ENCODE measurements around the gene ADGRE1. TPM values are rescaled to one million over a fixed set of nuclear protein-coding genes. Genes with fewer than 3 reads are reported as not detected.
A peak's percentile ranks its signal among the peaks of the same experiment; 100 is the strongest.

ADGRE1 gene
- total RNA-seq, 1 donor from 2014 or later = not detected

DNA sequence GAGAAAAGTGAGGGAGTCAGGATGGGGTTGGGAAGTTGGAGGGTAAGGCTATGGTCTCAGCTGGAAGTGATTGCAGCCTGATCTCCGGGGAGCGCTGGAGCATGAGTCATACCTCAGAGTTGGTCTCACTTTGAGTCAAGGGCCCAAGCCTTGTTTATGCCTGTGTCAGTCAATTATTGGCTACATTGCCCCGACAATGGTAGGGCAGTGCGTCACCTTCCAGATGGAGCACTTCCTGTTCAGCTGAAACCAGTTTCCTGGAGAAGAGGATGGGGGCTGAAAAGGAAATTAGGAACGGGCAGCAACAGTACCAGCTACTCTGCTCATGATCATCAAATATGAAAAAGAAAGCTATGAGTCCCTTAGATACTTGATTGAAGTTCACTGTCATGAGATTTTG lies 60.4 kb downstream of the ADGRE1 start:
- TF ChIP-seq, protein P1, sequence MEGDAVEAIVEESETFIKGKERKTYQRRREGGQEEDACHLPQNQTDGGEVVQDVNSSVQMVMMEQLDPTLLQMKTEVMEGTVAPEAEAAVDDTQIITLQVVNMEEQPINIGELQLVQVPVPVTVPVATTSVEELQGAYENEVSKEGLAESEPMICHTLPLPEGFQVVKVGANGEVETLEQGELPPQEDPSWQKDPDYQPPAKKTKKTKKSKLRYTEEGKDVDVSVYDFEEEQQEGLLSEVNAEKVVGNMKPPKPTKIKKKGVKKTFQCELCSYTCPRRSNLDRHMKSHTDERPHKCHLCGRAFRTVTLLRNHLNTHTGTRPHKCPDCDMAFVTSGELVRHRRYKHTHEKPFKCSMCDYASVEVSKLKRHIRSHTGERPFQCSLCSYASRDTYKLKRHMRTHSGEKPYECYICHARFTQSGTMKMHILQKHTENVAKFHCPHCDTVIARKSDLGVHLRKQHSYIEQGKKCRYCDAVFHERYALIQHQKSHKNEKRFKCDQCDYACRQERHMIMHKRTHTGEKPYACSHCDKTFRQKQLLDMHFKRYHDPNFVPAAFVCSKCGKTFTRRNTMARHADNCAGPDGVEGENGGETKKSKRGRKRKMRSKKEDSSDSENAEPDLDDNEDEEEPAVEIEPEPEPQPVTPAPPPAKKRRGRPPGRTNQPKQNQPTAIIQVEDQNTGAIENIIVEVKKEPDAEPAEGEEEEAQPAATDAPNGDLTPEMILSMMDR (IDR thresholded peaks at IDR 0.05; ENCODE audit: insufficient read depth, low read length, severe bottlenecking) = no peak
- FAIRE-seq (no peak), DNase-seq (ENCODE audit: low read depth) (peak; percentile 21)
- H3K4me3 ChIP-seq (ENCODE audit: low read depth, low read length) = no peak overlapping the region
- H3K27me3 ChIP-seq (ENCODE audit: control insufficient read depth, insufficient read depth, low read length) = no peaks in the 10 kb centered on the region
- H3K36me3 ChIP-seq (ENCODE audit: control insufficient read depth, insufficient read depth, low read length) = no peaks in the 10 kb centered on the region

DNA sequence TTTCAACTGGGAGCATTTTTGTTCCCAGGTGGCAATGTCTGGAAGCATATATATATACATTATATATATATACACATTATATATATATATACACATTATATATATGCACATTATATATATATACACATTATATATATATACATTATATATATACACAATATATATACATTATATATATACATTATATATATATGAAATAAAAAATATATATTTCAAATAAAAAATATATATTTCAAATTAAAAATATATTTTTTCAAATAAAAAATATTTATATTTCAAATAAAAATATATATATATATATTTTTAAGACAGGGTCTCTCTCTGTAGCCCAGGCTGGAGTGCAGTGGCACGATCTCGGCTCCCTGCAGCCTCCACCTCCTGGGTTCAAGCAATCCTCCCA lies 61.5 kb downstream of the ADGRE1 start:
- no peak for DNase-seq (ENCODE audit: low read depth)

DNA sequence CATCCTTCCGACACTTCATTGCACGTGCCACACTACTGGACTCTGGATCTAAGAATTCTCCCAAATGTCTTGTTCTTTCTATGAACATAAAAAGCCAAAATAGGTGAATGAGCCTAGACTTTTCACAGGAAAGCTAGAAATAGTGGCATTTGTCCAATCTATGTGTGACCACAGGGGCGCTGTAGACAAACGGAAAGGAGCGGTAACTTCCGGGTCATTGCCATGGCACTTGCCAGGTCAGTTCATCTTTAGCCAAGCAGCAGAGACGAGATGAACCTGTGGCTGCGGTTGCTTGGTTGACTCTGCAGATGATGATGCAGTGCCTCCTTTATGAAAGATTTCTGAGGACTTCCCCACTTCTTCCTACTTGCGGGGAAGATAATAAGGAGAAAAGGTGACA lies 65.6 kb downstream of the ADGRE1 start:
- TF ChIP-seq, protein P1 (IDR thresholded peaks at IDR 0.05; ENCODE audit: insufficient read depth, low read length, severe bottlenecking) = no peak
- H3K36me3 ChIP-seq (ENCODE audit: control insufficient read depth, insufficient read depth, low read length) = no peaks in the 10 kb centered on the region
- no peaks in the 10 kb centered on the region for H3K27me3 ChIP-seq (ENCODE audit: control insufficient read depth, insufficient read depth, low read length)

More for the DNA sequence above, 61.5 kb downstream of the ADGRE1 start:
- Histone ChIP-seq H3K36me3 (ENCODE audit: control insufficient read depth, insufficient read depth, low read length) (no peaks in the 10 kb centered on the region), H3K27me3 (ENCODE audit: control insufficient read depth, insufficient read depth, low read length) (no peaks in the 10 kb centered on the region), H3K4me3 (ENCODE audit: low read depth, low read length) (no peak overlapping the region)
- TF ChIP-seq, protein P1 (IDR thresholded peaks at IDR 0.05; ENCODE audit: insufficient read depth, low read length, severe bottlenecking) = no peak
- no peak for FAIRE-seq

DNA sequence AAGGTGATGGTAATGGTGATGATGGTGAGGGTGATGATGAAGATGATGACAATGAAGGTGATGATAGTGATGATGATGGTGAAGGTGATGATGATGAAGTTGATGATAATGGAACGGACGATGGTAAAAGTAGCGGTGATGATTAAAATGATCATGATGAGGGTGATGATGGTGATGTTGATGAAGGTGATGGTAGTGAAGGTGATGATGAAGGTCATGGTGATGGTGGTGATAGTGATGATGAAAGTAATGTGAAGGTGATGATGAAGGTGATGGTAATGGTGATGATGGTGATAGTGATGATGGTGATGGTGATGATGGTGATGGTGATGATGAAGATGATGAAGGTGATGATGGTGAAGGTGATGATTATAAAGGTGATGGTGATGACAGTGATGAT lies 67.7 kb downstream of the ADGRE1 start:
- Histone ChIP-seq H3K27me3 (ENCODE audit: control insufficient read depth, insufficient read depth, low read length) (no peaks in the 10 kb centered on the region), H3K4me3 (ENCODE audit: low read depth, low read length) (no peak overlapping the region), H3K36me3 (ENCODE audit: control insufficient read depth, insufficient read depth, low read length) (no peaks in the 10 kb centered on the region)
- TF ChIP-seq, protein P1 (IDR thresholded peaks at IDR 0.05; ENCODE audit: insufficient read depth, low read length, severe bottlenecking) = no peak
- FAIRE-seq (no peak), DNase-seq (ENCODE audit: low read depth) (no peak)

More for the DNA sequence above, 65.6 kb downstream of the ADGRE1 start:
- DNase-seq (ENCODE audit: low read depth) (no peak), FAIRE-seq (no peak)
- no peak overlapping the region for H3K4me3 ChIP-seq (ENCODE audit: low read depth, low read length)

DNA sequence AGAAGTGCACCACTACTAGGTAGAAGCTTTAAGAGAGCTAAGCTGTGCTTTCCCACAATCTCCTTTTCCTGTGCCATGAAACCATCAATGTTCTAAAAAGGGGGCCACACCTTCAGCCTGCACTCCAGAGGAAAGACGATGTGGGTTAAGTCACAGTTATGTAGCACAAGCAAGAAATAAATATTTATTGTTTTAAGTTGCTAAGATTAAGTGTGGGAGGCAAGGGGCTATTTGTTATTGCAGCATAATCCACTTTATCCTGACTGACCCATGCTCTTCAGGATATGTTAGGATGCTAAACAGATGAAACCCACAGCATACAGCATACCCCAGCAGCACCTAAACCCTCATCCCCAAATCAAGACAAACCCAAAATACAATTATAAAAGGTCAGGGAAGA lies 69.2 kb downstream of the ADGRE1 start:
- Histone ChIP-seq H3K27me3 (ENCODE audit: control insufficient read depth, insufficient read depth, low read length) (no peaks in the 10 kb centered on the region), H3K4me3 (ENCODE audit: low read depth, low read length) (no peak overlapping the region), H3K36me3 (ENCODE audit: control insufficient read depth, insufficient read depth, low read length) (no peaks in the 10 kb centered on the region)
- TF ChIP-seq, protein P1 (IDR thresholded peaks at IDR 0.05; ENCODE audit: insufficient read depth, low read length, severe bottlenecking) = no peak
- DNase-seq (ENCODE audit: low read depth) (no peak), FAIRE-seq (no peak)

DNA sequence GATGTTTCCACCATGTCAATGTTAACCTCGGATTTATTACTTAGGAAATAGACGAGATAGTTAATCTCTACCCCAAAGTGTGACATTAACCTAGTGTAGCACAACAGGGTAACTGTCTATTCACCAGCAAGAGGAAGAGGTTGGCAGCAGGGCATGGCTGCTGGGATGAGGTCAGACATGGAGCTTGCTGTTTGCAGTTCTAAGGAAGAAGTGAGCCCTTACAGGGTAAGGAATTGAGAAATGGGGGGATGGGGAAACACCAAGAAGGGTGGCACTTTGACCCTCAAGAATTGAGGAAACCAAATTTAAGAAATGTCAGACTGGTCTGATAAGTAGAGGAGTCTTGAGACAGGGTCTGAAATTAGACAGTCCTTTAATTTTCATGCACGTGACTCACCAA lies 71.4 kb downstream of the ADGRE1 start:
- H3K27me3 ChIP-seq (ENCODE audit: control insufficient read depth, insufficient read depth, low read length) = no peaks in the 10 kb centered on the region
- H3K4me3 ChIP-seq (ENCODE audit: low read depth, low read length) = no peak overlapping the region
- DNase-seq (ENCODE audit: low read depth) = no peak
- TF ChIP-seq, protein P1 (IDR thresholded peaks at IDR 0.05; ENCODE audit: insufficient read depth, low read length, severe bottlenecking) = no peak
- no peak for FAIRE-seq
- no peaks in the 10 kb centered on the region for H3K36me3 ChIP-seq (ENCODE audit: control insufficient read depth, insufficient read depth, low read length)
